A549 treated with AZD9567 at 1 μM for 4 hours (cell line): Measurements from ENCODE around the gene IL22. TPM values are rescaled to one million over a fixed set of nuclear protein-coding genes. Genes with fewer than 3 reads are reported as not detected.

Source experiments
- total RNA-seq: library from RNA; stranded (reverse); fragments of 200-300 nt; extraction: Qiagen RNA extraction; gene quantifications from 5 replicates; pipeline ENCODE4 v1.2.3, GENCODE V29; 2022; ENCODE audit not compliant: insufficient read depth

The IL22 gene
- not detected in 5 replicates for total RNA-seq

GRCh38 chr12:68253504-68253903 is at the start of gene IL22:
Gene IL22 (minus strand): TSS chr12:68253604. CDS start chr12:68253448, 156 bp downstream.

GRCh38 chr12:68225576-68226476 is 27.6 kb downstream of the IL22 start, which contains the start of gene IL26:
Gene IL26 (minus strand): TSS chr12:68225810. CDS start chr12:68225756, 54 bp downstream.

Other genes with a start within 250 kb of the IL22 start
- not detected in 5 replicates for gene IFNG, start 93.9 kb downstream of the IL22 start, total RNA-seq
- gene IL26, start 27.8 kb downstream of the IL22 start, total RNA-seq: not detected in 5 replicates
- gene MDM1, start 78.8 kb upstream of the IL22 start, total RNA-seq: 6.0 to 8.1 TPM (median 7.5 TPM) in 5 replicates